Liver (tissue), 3 donors: Measurements from ENCODE around the gene TPST1.
"Not testable (repeated sequence)": the region's sequence is repeated elsewhere in the genome, so short reads cannot be mapped to it uniquely, and the experiment has no call there.

Source experiments
- RXRA ChIP-seq, 2 donors: IDR thresholded peaks; 2 replicates each; pipeline ENCODE4 v1.6.1; 2017 to 2018; ENCODE audit warnings: antibody characterized with exemption in 2 of 2, mild to moderate bottlenecking in 1 of 2
- TF ChIP-seq, protein P1 (sequence below): fragments of 150-350 bp; IDR thresholded peaks from 2 replicates; pipeline ENCODE4 v1.5.1; 2017; ENCODE audit warnings: improper control_type of control experiment, low read depth, low read length; ENCODE audit not compliant: missing input control
- donor health status: healthy.
- donor health status: healthy.

DNA sequence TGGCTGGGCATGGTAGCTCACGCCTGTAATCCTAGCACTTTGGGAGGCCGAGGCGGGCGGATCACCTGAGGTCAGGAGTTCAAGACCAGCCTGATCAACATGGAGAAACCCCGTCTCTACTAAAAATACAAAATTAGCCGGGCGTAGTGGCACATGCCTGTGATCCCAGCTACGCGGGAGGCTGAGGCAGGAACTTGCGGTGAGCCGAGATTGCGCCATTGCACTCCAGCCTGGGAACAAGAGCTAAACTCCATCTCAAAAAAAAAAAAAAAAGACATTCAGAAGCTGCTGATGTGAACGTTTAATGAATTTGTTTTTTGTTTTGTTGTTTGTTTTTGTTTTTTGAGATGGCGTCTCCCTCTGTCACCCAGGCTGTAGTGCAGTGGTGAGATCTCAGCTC lies 159.9 kb downstream of the TPST1 start:
- not testable (repeated sequence) for TF ChIP-seq RXRA (IDR thresholded peaks at IDR 0.05)
- TF ChIP-seq, protein P1, sequence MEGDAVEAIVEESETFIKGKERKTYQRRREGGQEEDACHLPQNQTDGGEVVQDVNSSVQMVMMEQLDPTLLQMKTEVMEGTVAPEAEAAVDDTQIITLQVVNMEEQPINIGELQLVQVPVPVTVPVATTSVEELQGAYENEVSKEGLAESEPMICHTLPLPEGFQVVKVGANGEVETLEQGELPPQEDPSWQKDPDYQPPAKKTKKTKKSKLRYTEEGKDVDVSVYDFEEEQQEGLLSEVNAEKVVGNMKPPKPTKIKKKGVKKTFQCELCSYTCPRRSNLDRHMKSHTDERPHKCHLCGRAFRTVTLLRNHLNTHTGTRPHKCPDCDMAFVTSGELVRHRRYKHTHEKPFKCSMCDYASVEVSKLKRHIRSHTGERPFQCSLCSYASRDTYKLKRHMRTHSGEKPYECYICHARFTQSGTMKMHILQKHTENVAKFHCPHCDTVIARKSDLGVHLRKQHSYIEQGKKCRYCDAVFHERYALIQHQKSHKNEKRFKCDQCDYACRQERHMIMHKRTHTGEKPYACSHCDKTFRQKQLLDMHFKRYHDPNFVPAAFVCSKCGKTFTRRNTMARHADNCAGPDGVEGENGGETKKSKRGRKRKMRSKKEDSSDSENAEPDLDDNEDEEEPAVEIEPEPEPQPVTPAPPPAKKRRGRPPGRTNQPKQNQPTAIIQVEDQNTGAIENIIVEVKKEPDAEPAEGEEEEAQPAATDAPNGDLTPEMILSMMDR: not testable (repeated sequence)
